ENCODE results near the gene BOD1L1.

The BOD1L1 gene

DNA sequence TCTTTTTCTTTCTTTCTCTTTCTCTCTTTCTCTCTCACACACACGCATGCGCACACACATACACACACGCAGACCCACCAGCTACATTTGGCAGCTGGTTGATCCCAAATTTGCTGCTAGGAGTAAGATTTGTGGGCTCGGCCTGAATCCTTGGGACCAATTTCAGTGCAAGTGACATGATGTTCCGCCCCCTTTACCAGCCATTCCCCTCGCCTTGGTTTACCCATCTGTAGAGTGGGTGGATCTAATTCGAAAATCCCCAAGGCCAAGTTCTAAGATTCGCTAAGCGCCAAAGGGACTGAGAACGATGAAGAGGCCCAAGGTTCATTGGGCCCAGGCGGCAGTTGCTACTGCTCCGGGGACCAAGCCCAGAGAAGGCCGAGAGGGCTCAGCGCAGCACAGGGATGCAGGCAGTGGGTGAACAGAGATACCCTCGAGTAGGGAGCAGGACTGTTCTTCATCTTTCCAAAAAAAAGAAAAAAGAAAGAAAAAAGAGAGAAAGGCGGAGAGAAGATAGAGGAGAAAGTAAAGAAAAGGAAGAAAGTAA lies 89.0 kb downstream of the BOD1L1 start:
- no peak for DNase-seq

DNA sequence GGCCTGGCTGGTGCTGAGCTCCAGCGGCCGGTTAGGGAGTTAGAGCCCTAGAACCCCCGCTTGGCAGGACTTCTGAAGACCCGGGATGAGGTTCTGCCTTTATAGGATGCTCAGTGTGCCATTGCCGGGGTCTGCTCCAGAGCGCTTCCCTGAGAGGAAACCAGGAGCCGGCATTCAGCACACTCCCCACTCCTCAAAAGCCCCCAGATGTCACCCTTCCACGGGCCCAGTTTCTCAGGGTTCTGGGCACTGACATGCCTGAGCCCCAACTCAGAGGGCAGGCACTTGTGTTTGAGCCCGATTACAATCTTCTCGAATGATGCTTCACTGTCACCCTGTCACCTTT lies 89.7 kb downstream of the BOD1L1 start:
- DNase-seq: no peak

DNA sequence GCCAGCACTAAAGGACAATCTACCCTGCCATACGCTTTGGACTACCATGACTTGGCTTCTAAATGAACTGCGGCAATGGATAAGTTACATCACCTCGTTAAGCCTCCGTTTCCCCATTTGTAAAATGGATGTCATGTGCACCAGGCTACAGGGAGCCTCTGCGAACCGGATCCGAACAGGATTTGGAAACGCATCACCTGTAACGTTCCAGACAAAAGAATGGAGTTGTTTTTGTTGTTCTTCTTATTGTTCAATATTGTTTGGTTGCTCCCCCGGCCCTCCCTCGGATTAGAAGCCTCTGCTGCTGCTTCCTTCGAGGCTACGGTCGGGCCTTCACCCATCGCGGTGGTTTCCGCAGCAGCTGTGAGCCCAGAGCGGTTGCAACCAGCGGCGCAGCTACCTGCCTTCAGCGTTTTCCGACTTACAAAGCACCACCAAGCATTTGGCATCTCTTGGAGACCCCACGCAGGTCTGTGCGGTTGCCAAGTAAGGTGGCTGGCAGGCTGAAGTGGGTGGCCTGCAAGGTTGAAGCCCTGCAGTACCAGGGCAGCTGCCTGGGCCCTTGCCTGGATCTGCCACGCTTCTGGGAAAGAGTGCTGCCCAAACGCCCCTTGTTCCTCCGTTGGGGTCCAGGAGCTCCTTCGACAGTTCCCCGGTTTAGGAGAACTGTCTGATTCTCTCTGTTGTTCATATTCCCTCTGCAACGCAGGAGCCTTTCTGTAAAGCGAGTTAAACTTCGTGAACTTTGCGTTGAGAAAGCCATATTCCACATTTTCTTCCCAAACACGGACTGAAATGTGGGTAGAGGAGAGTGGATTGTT lies 90.3 kb downstream of the BOD1L1 start:
- no peak for DNase-seq

DNA sequence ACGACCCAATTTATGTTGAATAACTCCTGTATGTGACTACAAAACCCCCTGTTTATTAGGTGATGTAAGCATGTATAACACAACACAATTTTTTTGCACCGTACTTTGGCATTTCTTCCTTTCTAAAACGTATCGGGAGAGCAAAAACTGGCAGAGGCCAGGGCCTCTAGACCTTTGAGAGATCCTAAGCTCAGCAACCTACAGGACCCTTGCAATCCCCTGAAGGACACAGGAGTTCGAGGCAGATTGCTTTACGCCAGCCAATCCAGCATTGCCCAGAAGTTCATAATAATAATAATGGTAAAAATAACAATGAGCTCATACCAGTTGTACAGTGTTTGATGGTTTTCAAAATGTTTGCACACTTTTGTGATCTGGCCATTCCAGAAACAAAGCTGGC lies 90.9 kb downstream of the BOD1L1 start:
- DNase-seq: no peak

DNA sequence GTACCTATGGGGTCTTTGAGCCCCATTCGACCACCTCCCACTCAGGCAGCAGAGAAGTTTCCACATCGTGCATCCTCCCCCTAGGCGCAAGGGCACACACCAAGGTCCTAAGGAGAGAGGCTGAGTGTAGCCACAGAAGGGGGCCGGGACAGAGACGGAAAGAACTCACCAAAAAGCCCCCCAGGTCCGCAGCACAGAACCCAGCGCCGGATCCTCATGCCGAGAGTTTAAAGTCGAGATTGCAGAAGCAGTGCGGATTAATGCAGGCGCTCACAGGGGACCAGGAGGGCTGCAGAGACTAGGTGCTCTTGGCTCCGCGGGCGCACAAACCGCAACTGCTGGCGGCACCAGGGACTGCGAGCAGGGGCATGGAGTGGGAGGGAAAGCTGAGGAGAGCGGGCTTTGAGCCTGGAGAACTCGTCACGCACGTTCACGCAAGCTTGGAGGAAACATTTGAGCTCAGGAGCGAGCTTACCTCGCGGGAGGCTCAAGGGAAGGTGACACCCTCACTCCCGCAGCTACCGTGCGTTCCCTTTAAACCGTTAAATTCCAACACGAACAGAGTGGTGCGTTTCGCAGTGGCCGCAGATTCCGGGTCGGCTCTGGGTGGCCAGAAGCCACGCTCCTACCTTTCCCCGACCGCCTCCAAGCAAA lies 91.7 kb downstream of the BOD1L1 start:
- no peak for DNase-seq

DNA sequence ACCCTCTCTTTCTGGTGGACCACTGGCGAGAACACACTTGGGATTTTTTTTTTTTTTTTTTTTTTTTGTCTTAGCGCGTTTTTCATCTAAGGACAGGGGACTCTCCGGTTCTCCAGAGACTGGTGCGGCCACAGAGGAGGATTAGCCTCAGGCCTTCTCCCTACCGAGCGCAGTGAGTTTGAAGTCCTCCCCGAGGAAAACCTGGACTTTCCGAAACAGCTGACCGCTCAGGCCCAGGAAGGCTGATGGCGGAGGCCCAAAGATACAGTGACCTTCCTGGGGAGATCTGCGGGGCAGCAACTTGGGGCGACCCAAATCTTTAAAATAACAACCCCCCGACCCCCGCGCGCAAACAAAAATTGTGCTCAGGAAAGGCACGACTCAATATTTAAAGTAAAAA lies 92.4 kb downstream of the BOD1L1 start:
- no peak for DNase-seq

DNA sequence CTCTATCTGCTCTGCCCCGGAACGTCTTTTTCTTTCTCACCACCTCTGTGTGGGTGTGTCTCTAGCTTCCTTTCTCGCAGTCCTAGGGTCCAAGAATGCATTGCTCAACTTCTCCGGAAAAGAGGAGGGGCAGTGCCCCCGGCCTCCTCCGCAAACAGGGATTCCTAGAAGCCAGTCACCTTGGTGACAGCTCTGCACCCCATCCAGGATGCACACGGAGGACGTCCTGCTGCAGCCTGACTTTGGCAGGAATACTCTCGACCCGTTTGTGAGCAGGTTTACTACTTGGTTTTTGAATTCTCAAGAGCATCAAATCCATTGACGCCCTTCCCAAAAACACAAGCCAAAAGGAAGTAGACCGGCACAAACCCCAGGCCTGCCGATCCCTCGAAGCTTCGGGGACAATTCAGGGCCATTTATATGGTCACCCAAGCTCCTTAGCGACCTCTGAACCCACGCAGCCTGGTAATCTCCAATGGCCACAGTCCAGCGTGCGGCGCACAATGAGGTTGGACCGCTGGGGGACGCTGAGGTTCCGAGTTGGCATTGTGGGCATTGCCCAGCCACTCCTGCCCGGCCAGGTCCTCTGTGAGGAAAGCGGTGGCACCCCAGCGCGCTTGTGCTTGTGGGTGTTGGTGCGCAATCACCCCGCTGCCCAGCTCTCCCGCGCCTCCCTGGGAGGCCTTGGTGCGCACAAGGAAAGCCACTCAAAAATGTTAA lies 93.0 kb downstream of the BOD1L1 start:
- no peak for DNase-seq

DNA sequence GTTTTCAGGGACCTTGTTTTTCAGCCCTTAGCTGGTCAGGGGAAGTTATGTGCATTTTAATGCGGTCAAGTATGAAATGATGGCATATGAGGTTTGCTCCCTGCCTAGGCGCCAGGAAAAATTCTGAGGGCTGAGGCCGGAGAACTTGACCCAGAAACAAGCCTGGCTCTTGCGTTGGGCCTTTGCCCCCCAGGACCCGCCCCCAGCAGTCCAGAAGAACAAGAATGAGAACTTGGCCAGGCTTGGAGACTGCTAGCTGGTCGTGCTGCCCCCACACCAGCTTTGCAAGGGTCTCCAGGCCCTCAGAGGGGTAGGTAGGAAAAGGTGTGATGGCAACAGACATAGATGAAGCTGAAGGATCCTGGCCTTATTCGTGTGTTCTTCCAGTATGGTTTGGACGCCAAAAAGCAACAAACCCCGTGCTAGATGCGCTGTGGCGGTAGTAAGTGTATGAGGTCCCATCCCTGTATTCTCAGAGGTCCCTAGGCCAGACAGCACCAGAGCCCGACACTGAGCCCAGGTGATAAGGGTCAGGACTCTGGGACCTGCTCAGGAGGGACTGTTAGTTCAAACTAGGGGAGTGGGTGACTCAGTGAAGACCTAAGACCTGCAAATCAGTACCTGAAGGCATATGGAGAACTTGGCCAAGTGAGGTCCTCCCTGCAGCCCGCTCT lies 93.7 kb downstream of the BOD1L1 start:
- DNase-seq: no peak

DNA sequence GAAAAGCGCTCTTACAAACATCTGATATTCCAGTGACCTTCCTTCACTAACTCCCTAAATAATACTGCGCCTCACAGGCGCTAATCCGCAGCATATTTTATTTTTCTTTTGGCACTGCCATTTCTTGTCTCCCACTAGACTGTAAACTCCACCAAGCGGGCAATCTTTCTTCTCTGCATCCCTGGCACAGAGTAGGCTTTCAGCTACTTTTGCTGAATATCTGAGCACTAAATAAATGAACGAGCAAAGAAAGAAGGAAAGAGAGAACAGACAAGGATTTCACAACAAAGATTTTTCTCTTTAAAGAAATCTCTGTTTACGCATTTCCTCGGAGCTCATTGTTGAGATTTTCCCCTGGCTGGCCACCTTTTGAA lies 95.9 kb downstream of the BOD1L1 start:
- DNase-seq: no peak

DNA sequence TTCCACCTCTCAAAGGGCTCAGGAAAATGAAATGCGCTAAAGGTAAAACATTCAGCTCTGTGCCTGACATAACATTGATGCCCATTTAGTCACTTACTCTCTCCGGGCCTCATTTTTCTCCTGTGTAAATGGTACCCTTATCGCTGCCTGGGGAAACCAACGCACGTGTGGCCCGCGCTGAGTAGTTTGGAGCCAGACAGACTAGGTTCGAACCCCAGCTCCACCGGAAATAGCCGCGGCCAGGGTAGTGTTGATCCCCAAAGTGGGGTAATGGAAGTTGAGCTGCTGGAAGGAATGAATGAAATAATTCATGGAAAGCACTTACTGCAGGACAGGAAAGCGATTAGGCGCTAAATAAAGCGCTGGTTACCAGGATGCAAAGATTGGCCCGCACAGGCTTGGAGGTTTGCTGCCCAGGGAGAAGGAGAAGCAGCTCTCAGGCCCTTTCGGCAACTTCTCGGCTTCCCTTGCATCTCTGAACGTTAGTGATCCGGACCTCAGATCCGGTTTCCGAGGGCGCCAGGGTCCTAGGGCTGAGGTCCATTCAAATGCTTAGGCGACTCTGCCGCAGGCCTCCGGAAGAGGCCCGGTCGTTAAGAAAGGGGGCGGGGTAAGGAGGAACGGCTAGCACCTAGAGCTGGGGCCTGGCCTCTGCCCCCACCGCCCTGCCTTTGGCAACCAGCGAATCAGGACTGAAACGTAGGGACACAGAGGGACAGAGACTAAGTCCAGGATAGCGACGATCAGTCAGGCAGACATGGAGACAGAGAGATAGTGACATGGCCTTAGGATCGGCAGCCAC lies 96.5 kb downstream of the BOD1L1 start:
- no peak for DNase-seq

DNA sequence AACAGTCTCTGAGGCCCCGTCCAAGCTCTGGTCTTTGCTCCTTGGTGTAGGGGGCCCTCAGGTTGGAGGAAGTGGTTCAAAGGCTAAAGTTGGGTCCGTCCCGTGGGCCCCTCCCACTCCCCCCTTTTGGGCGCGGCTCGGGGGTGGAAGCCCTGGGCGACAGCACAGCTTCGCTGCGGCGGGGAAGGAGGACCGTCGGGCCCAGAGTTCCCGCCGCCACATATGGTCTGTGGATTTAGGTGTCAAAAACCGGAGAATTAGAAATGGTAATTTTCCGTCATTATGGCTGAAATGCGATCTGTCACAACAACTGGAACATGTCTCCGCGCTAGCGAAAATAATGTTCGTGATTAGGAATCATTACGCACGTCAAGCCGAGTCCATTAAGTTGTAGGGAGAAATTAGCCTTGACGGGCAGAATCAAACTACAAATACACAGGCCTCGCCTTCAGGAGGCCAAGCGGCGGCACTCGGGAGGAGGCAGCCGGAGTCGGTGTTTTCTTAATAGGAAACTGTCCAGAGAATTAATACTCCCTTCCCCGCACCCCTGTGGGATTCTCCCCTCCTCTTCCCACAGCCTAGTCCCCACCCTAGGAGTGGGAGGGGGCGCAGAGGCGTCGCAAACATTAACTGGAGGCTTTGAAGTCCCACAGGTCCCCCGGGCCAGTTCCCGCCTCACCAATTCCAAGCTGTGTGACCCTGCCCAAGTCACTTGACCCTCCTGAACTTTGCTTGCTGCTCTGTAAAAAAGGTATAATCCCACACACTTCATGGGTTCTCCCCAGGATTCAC lies 98.2 kb downstream of the BOD1L1 start:
- no peak for DNase-seq

DNA sequence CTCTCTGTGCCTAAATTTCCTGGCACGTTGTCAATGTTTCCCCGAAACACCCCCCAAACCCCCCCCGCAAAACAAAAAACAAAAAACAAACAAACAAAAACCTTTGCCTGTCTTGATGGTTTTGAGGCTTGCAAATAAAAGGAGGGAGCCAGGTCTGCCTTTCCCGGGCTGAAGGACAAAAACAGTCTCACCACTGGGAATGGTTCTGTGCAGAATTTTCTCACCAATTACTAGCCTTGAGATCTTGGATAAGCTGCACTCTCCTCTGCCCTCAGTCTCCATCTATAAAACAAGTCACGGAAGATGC lies 98.8 kb downstream of the BOD1L1 start:
- DNase-seq: no peak

DNA sequence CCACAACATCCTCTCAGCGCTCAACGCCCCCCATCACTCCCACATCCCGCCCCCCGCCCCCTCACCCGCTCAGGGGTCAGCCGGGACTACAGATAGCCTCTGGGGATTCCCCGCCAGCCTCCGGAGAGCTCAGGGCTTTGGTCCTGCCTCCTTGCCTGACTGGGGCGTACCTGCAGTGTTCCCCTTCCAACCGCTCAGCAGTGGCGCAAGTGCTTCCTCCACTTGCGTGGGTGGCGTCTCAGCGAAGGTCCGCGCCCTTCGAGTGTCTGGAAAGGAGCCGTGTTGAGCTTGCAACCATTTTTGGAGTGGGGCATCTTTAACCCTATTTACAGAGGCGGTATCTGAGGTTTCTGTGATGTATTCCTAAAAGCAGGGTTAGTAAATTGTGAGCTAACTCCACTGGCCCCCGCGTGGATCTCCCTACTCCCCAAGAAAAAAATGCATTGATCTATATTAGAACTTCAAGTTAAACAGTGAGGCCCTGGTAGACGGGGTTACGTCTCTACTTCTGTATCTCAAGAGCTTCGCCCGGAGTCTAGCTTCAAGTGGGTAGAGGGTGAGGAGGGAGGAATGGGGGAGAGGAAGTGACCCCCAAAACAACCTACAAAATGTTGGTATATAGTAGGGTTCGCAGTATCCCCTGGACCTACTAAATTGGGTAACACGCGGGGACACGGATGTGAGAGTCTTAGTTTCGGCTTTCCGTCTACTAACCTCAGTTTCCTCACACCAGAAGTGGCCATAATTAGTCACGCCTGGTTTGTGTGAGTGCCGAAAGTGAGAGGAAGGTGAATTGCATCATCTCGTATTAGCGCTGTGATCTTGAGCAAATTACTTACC lies 99.3 kb downstream of the BOD1L1 start:
- DNase-seq: no peak

DNA sequence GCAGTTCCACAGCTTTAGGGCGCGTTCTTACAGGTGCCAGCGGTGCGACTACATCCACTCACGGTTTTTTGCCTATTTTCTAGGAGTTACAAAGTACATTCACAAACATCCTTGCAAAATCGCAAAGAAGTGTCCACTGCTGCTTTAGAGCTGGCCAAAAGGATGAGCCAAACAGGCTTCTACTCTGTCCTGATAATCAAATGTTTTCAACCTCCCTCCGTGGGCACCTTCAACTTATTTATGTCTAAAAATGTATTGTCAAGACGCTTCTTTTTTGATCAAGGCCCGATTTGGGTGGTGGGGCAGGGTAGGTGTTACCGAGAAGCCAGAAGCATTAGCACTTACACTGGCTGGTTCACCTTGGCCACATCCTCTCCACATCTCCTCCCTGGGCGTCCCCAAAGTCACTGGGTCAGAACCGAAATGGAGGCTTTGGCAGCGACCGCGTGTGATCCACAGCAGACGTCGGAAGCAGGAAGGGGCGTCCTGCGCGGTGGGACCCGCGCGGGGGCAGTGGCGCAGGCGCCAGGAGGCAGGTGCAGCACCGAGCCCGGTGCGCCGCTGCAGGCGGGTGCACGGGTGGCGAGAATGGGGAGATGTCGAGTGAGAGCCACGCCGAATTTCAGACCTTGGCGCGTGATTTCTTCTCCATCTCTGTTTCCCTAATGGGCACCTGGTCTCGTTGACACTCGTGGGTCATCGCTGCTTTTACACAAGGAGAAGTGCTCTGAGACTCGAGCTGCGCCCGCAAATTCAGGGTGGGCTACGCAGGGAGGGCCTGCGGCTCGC lies 100.1 kb downstream of the BOD1L1 start:
- no peak for DNase-seq

DNA sequence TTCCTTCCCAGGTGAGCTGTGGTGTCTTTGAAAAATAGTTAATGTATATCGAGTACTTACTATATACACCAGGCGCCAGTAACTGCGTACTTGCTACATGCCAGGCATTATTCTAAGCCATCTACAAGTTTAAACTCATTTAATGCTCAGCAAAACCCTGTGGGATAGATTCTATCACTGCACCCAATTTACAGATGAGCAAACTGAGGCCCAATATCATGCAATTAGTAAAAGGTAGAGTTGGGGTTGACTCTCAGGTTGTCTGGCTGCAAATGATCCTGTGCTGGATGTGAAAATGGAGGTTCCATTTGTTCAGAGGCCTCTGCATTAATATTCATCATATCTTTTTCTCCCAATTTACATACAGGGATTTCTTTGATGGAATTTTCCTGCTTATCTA lies 100.9 kb downstream of the BOD1L1 start:
- no peak for DNase-seq

DNA sequence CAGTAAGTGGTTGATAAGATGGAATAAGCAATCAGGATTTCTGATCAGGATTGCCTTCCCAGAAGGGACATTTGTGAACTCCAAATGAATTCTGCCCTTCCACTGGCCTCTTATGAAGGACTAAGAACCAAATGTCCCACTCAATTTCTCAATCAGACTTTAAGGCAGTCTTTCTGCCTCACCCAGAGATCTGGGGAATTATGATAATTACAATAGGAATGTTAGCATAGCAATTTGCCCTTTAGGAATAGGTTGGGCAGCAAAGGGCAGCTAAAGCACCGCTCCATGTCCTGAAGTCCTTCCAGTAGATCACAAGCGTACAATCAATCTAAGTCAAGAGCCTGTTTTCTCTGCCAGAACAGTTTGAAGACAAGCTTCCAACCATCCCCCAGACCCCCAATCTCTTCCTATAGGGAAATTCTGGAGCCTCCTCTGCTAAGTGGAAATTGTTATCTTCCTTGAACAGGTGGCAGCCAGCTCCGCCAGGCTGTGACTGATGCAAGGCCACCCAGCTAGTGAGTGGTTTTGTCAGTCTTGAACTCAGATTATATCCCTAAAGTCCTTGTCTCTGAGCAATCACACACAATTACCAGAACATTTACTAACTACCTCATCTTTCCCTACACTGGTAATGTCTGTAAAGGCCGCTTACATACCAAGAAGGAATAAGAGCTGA lies 101.8 kb downstream of the BOD1L1 start:
- DNase-seq: no peak

DNA sequence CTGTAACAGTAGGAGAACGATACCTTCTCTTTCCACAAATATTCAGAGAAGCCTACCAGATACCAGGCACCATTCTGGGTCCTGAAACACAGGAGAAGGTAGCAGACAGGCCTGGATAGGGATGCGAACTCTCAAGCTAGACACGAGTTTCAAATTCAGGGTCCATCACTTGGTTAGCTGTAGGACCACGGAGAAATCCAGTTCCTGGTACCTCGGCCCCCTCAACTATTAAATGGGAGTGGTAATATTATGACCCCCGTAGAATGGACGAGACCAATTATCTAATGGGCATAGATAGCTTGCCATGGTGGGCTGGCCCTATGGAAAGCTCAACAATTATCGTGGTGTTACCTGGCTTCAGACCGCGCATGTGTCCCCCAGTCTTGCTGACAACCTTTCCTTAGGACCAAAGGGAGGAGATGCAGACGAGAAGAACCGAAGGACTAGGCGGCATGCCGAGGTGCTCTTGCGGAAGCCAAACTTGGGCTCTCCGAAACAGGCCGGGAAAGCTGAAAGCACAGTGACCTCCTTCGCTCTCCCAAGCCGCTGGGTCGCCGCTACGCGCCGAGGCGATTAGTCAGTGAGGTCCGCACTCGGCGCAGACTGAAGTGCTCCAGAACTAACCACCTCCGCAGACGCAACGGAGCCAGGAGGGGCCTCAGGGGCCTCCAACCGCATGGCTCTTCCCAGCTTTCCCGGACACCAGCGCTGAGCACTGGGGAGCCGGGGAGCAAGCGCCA lies 102.9 kb downstream of the BOD1L1 start:
- DNase-seq: no peak

All from effector CD8-positive, alpha-beta T cell (primary cell).